Ectodermal cell (in vitro differentiated cells): ENCODE results near the gene SDHAF4.
"Not testable (repeated sequence)": the region's sequence is repeated elsewhere in the genome, so short reads cannot be mapped to it uniquely, and the experiment has no call there.

Experiments
- H3K27ac ChIP-seq: 2 replicates; pipeline ENCODE4 v1.7.0; 2013; ENCODE audit warnings: mild to moderate bottlenecking, low read depth, low read length; ENCODE audit not compliant: insufficient read depth, poor library complexity, severe bottlenecking
- H3K27me3 ChIP-seq: 2 replicates; pipeline ENCODE4 v1.7.0; 2013; ENCODE audit warnings: mild to moderate bottlenecking, low read length; ENCODE audit not compliant: insufficient read depth, control insufficient read depth, poor library complexity, severe bottlenecking
- H3K36me3 ChIP-seq: one replicate; pipeline ENCODE4 v1.7.0; 2013; ENCODE audit warnings: low read length; ENCODE audit not compliant: control insufficient read depth, insufficient read depth
- H3K4me1 ChIP-seq: one replicate; pipeline ENCODE4 v1.7.0; 2013; ENCODE audit warnings: low read length; ENCODE audit not compliant: control insufficient read depth, insufficient read depth
- H3K4me3 ChIP-seq: 2 replicates; pipeline ENCODE4 v1.7.0; 2013; ENCODE audit warnings: low read depth, low read length, control low read depth; ENCODE audit not compliant: insufficient read depth
- H3K9me3 ChIP-seq: 2 replicates; pipeline ENCODE4 v1.7.0; 2013; ENCODE audit warnings: mild to moderate bottlenecking, low read length, moderate library complexity; ENCODE audit not compliant: control insufficient read depth
- WGBS, 2 experiments: methylation state at CpG; one replicate each; pipeline ENCODE4 v1.1.7; 2013; ENCODE audit warnings: missing lambda C conversion rate in 2 of 2; 5-methylcytosine and 5-hydroxymethylcytosine counted together

SDHAF4 gene

GRCh38 chr6:70586114-70586513, 19.4 kb downstream of the SDHAF4 start:
- no peaks in the 10 kb centered on the region for H3K4me1 ChIP-seq
- H3K36me3 ChIP-seq: peaks cover 14% of the 10 kb centered on the region
- H3K4me3 ChIP-seq: no peak overlapping the region
- 100% methylated on average over 1 of the region's 1 CpG; no CpG with 5 or more reads in 1 of the 2 experiments for WGBS, 2 experiments
- H3K27me3 ChIP-seq: no peaks in the 10 kb centered on the region
- no peak overlapping the region for H3K27ac ChIP-seq
- no peaks in the 10 kb centered on the region for H3K9me3 ChIP-seq

GRCh38 chr6:70590400-70590799, 23.7 kb downstream of the SDHAF4 start:
- no peak overlapping the region for H3K4me3 ChIP-seq
- H3K27me3 ChIP-seq: no peaks in the 10 kb centered on the region
- peaks cover 8% of the 10 kb centered on the region for H3K4me1 ChIP-seq
- H3K9me3 ChIP-seq: no peaks in the 10 kb centered on the region
- H3K27ac ChIP-seq: no peak overlapping the region
- peaks cover 2% of the 10 kb centered on the region for H3K36me3 ChIP-seq

DNA sequence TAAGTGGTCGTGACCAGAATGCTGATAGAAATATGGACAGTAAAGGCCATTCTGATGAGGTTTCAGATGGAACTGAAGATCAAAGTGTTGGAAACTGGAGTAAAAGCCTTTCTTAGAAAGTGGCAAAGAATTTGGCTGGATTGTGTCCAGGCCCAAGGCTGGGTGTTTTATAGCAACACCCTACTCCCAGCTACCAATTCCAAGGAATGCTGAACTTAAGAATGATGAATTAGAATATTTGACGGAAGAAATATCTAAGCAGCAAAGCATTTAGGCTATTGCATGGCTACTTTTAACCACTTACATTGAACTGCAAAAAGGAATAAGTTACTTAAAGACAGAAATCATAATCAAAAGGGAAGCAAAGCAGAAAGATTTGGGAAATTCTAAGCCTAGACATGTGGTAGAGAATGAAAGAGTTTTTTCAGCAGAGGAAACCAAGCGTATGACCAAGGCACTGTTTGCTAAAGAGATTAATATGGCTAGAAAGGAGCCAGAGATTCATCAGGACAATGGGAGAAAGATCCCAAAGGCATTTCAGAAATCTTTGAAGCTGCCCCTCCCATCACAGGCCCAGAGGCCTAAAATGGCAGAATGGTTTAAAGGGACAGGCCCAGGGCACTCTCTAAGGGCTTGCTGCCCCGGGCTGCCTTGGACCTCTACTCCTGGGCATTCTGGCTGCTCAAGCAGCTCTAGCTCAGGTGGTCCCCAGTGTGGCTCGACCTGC, 25.8 kb downstream of the SDHAF4 start:
- no peak overlapping the region for H3K27ac ChIP-seq
- WGBS, 2 experiments: 86 to 90% methylated on average over 4 to 5 of the region's 5 CpGs

DNA sequence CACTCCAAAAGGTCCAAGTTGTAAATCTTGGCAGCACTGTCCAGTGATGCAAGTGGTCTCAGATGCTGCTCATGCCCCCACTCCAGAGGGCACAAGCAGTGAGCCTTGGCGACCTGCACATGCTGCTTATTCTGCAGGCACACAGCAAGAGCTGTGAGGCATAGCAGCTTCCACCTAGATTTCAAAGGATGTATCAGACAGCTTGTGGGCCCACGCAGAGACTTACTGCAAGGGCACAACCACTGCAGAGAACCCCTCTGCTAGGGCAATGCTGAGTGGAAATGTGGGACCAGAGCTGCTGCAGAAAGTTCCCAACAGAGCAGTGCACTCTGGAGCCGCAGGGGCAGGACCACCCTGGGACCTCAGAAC, 26.4 kb downstream of the SDHAF4 start:
- Histone ChIP-seq H3K4me1 (peaks cover 8% of the 10 kb centered on the region), H3K27ac (no peak overlapping the region), H3K27me3 (no peaks in the 10 kb centered on the region), H3K36me3 (no peaks in the 10 kb centered on the region), H3K4me3 (no peak overlapping the region), H3K9me3 (no peaks in the 10 kb centered on the region)
- WGBS, 2 experiments: 91 to 94% methylated on average over 3 of the region's 3 CpGs

More for the DNA sequence above, 25.8 kb downstream of the SDHAF4 start:
- Histone ChIP-seq H3K4me3 (no peak overlapping the region), H3K4me1 (peaks cover 8% of the 10 kb centered on the region), H3K36me3 (no peaks in the 10 kb centered on the region), H3K9me3 (no peaks in the 10 kb centered on the region), H3K27me3 (no peaks in the 10 kb centered on the region)

- Histone ChIP-seq H3K4me1 (peaks cover 8% of the 10 kb centered on the region), H3K36me3 (no peaks in the 10 kb centered on the region), H3K9me3 (no peaks in the 10 kb centered on the region), H3K27me3 (no peaks in the 10 kb centered on the region), H3K27ac (no peak overlapping the region), H3K4me3 (no peak overlapping the region)
- WGBS, 2 experiments: 93 to 96% methylated on average over 4 of the region's 4 CpGs
Observed at GRCh38 chr6:70599187-70599586, 32.5 kb downstream of the SDHAF4 start.

DNA sequence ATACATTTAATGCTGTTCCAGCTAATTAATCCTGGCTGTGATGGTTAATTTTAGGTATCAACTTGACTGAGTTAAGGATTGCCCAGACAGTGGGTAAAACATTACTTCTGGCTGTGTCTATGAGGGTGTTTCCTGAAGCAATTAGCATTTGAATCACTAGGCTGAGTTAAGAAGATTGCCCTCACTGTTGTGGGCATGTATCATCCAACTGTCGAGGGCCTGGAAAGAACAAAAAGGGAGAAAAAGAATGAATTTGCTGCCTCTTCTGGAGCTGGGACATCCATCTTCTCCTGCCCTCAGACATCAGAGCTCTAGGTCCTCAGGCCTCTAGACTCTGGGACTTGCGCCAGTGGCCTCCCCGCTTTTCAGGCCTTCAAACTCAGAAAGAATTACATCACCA, 34.3 kb downstream of the SDHAF4 start:
- H3K4me1 ChIP-seq: peaks cover 8% of the 10 kb centered on the region
- H3K9me3 ChIP-seq: no peaks in the 10 kb centered on the region
- H3K4me3 ChIP-seq: no peak overlapping the region
- H3K36me3 ChIP-seq: no peaks in the 10 kb centered on the region
- H3K27me3 ChIP-seq: no peaks in the 10 kb centered on the region
- 66 to 67% methylated on average over 3 of the region's 3 CpGs for WGBS, 2 experiments
- H3K27ac ChIP-seq: no peak overlapping the region

- Histone ChIP-seq H3K36me3 (no peaks in the 10 kb centered on the region), H3K27ac (no peak overlapping the region), H3K9me3 (no peaks in the 10 kb centered on the region), H3K27me3 (no peaks in the 10 kb centered on the region), H3K4me1 (peaks cover 8% of the 10 kb centered on the region), H3K4me3 (no peak overlapping the region)
- WGBS, 2 experiments: 94 to 95% methylated on average over 6 of the region's 6 CpGs
Observed at GRCh38 chr6:70604254-70604653, 37.5 kb downstream of the SDHAF4 start.

- not testable (repeated sequence) for H3K4me1 ChIP-seq, H3K27me3 ChIP-seq, H3K4me3 ChIP-seq, H3K36me3 ChIP-seq, H3K9me3 ChIP-seq, H3K27ac ChIP-seq
- 92 to 100% methylated on average over 2 of the region's 2 CpGs for WGBS, 2 experiments
Observed at GRCh38 chr6:70607371-70607770, 40.6 kb downstream of the SDHAF4 start.

GRCh38 chr6:70609181-70609580, 42.5 kb downstream of the SDHAF4 start:
- H3K36me3 ChIP-seq, H3K4me1 ChIP-seq, H3K27me3 ChIP-seq, H3K27ac ChIP-seq, H3K4me3 ChIP-seq, H3K9me3 ChIP-seq: not testable (repeated sequence)
- 92 to 94% methylated on average over 9 to 12 of the region's 13 CpGs for WGBS, 2 experiments

- H3K27me3 ChIP-seq: no peaks in the 10 kb centered on the region
- H3K9me3 ChIP-seq: no peaks in the 10 kb centered on the region
- H3K4me3 ChIP-seq: no peak overlapping the region
- no peaks in the 10 kb centered on the region for H3K36me3 ChIP-seq
- no peaks in the 10 kb centered on the region for H3K4me1 ChIP-seq
- no peak overlapping the region for H3K27ac ChIP-seq
- whole genome bisulfite sequencing, 2 experiments: 92 to 97% methylated on average over 3 of the region's 3 CpGs
Observed at GRCh38 chr6:70616728-70617260, 50.1 kb downstream of the SDHAF4 start.
